GM21529 (cell line): ENCODE data around the gene MTR.
A peak's percentile ranks its signal among the peaks of the same experiment; 100 is the strongest.

Source experiments
- ATAC-seq: cut with Tn5 transposase; IDR thresholded peaks from one replicate; pipeline ENCODE4 v1.9.1; 2021; ENCODE audit not compliant: unreplicated experiment

MTR gene

DNA sequence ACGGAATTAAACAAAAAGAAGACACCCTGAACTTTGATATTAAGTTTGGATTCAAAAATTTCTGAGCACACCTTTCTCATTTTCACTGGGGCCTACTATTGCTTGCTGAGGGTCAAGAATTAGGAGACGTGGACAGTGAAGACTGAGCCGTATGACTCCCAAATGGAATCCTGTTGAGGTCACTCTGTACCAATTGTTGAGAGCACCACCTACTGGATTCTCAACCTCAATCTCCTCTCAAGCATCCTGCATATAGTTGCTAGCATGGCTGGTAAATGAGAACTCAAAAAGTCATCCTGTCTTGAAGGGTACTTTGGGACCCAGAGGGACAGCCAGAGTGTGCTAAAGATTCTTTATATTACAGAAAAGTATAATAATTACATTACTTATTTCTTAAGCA lies 20.2 kb upstream of the MTR start:
- ATAC-seq = no peak

DNA sequence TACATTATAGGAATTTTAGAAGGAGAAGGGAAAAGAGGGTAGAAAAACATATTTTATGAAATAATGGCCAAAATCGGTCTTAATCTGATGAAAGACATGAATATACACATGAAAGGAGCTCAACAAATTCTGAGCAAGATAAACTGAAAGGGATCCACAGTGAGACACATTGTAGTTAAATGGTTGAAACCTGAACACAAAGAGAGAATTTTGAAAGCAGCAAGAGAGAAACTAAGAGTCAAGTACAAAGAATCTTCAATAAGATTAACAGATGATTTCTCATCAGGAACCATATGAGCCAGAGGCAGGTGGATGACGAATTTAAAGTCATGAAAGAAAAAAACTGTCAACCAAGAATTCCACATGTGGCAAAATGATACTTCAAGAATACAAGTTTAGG lies 15.8 kb upstream of the MTR start:
- no peak for ATAC-seq

DNA sequence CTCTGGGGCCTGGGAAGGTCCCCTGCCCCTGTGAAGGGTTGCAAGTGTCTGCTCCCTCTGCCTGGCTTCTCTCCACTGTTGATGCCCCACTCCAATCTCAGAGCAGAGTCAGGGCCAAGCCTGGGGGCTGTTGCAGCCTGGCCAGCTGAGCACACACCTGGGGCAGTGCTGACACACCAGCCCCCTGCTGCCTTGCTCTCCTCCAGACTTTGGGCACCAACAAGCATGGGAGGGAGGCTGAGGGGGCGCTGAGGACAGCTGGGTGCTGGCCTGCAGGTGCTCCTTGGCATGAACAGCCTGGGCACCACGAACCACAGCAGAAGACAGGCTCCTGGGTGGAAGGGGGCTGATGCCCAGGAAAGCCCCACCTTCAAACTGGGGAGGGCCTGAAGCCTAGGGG lies 9.6 kb upstream of the MTR start:
- no peak for ATAC-seq

DNA sequence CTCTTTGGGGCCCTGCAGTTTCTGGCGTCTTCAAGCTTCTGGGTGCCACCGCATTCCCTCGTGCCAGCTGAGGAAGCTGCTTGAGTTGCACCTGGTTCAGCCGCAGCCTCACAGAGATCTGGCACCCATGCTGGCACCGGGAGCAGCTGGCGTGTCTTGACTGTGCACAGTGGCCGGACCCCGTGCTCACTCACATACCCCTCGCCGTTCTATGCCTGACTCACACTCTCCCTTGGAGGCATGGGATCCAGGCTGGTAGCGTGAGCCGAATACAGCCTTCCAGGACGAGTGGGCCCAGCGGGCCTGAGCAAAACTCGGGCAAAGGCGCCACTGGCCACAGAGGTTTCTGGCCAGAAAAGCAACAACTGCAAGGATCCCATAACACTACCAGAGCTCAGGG lies 8.6 kb upstream of the MTR start:
- no peak for ATAC-seq

DNA sequence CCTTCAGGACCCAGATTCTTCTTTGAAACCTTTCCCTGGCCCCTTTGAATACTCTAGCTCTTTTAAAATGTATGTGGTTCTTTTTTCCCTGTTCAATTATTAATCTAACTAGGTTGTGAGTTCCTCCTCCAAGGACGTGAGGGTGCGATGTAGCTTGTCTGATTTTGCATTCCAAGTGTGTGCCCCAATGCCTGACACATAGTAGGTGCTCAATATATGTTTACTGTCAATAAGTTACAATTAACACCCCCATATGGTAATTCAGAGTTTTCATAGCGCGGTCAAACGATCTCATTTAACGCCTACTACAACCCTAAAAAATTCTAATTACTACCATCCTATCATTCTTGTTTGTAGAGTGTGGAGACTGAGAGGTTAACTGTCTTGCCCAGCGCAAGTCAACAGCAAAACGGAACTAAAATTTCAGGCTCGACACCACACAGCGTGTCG lies 482 bp upstream of the MTR start:
- ATAC-seq = no peak

DNA sequence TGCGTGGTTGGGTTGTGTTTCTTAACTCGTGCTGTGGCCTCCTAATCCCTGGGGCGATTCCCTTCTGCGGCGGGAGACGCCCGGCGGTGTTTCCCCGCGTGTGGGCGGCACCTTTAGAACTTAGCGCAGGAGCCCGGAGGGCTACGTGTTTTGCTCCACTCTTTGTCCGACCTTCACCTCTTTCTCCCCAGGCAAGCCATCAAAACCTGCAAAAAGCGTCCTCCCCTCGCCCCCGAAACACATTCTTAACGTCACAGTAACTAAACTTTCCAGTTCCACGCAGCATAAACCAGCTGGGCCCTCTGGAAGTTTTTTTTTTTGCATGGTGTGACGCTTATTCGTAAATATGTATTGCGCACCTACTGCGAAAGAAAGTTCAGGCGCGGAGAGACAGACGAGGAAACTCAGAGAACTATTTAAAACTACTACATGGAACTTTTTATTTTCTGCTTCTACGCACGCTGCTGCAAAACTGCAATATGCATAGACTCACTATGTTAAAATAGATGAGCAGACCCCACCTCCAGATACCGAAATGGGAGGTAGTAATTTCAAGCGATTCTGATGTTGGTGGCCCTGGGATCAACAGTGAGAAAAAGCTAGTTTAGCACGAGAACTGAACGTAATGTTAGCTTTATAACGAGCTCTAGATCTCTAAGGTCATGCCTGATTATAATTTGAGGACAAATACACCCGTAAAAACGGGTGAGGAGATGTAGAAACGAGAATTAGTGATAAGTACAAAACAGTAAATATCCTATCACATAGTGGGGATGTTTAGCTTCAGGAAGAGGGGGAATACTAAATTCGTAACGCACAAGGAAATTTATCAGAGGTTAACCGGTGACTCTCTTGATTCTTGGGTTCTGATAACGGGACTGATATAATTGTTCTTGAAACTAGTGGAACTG lies 920 bp downstream of the MTR start:
- ATAC-seq = peak; percentile 37

DNA sequence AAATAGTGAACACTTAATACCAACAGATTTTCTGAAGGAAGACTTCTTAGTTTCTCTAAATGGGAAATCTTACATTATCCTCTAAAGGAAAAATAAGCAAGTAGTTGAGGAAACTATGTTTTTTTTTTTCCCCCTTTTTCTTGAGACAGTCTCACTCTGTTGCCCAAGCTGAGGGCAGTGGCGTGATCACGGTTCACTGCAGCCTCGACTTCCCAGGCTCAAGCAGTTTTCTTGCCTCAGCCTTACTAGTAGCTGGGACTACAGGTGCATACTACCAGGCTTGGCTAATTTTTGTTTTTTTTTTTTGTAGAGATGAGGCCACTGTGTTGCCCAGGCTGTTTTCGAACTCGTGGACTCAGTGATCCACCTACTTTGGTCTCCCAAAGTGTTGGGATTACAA lies 3.9 kb downstream of the MTR start:
- no peak for ATAC-seq

DNA sequence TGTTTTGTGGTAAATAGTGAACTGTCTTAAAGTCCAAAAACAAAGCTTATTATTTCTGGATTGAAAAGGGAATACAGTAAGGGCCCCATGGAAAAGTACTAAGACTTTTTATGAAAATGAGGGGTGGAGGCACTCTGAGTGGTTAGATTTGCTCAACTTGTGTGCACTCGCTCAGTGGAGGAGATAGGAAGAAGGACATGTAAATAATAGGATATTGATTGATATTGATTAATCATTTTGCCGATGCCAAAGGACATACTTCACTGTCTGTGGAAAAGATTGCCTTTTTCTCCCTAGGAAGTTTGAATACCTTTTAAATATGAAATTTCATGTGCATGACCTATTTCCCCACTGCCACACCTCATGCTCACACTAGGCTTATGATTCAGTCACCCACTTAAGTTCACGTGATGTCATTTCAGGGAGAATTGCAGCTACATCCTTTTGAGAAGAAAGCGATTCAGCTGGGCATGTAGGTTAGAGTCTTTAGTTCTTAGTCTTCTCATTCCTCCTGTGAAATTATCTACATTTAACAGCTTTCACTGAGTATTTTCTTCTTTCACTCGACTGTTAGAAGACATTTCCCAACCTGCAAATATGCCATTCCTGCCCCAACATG lies 5.0 kb downstream of the MTR start:
- no peak for ATAC-seq

DNA sequence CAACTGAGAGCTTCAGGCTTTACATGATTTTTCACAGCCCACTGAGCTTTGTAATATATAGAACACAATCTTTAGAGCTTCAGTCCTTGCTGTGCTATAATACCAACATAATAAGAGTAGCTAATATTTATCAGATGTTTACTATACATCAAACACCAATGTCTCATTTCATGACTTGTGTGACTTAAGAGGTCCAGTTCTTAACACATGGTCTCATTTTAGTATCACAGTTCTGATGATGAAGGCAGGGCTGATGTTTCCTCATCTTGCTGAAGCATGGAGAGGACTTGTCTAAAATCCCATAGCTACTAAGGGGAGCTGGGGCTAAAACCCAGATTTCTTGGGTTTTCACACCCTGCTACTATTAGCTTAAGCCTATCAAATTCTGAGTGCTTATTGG lies 5.5 kb downstream of the MTR start:
- ATAC-seq = no peak

DNA sequence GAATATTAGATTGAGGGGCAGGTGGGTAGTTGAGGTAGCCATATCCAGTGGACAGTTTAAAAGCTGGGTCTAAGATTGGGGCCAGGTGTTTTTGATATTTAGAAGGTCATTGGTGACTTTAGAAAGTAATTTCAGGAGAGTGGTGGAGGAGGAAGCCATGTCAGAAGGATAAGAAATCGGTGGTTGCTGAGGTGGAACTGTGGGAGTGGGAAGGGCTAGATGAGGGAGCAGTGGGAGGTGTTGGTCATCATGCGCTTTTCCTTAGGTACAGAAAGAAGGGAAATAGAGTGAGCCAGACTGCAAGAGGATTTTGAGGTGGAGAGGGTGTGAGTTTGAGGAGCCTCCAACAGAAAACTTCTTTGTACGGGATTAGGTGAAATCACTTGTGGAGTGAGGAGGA lies 7.2 kb downstream of the MTR start:
- ATAC-seq = no peak

DNA sequence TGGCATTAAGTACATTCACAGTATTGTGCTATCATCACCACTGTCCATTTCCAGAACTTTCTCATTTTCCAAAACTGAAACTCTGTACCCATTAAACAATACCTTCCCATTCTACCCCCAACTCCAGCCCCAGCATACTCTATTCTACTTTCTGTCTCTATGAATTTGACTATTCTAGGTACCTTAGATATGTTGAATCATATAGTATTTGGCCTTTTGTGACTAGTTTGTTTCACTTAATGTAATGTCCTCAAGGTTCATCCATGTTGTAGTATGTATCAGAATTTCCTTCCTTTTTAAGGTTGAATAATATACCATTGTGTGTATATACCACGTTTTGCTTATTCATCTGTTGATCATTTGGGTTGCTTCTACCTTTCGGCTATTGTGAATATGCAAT lies 11.5 kb downstream of the MTR start:
- ATAC-seq = no peak

DNA sequence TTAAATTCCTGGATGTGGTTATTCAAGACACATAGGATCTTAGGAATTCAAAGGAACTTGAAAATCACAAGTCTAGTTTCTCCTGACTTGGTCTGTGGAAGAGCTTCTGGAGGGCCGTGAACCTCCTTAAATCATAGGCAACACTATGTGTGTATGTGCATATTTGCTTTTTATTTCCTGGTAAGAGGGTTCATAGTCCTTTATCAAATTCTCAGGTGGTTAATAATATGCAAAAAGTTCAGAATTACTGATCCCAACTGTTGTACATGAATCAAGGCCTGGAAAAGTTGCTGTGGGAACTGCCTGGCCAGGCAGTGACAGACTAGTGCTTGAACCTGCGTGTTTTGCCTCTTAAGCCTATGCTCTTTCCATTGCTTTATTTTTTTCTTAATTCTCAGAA lies 12.9 kb downstream of the MTR start:
- ATAC-seq = no peak

DNA sequence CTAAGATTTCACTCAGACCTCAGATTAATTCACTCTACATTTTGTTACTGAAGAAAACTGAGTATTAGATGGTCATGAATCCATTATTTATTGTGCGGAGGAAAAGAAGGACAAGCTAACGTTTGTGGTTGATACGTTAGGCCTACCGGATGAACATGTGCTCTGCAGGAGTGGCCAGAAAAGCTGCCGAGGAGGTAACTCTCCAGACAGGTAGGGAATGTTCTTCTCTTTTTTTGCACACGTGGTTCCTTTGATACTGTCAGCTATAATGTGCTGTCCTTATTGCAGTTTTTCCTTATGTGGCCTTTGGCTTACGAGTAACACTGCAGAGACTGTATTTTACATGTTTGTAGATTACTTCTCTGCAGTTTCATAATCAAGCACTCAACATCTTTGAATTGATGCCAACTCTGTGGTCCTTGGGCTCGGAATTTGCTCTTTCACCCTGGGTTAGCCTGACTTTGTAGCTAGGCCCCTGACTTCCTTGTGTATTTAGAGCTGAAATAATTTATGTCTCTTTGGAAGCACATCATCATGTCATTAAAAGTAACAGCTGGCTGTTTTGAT lies 13.6 kb downstream of the MTR start:
- no peak for ATAC-seq

DNA sequence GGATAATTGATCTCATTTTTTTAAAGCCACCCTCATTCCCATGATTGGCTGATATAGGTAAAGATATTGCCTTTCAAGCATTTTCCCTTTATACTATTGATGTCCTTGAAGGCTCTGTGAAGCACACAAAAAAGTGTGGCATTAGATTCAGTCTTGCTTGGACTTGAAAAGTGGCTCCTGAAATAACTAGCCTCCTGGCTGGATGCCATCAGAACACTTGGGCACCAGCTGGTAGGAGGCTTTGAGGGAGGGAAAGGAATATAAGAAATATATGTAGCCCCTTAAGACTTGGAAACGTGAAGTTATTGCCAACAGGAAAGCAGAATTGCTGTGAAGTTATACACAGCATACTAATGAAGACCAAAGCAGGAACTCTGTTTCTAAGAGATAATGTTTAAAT lies 14.1 kb downstream of the MTR start:
- ATAC-seq = no peak

DNA sequence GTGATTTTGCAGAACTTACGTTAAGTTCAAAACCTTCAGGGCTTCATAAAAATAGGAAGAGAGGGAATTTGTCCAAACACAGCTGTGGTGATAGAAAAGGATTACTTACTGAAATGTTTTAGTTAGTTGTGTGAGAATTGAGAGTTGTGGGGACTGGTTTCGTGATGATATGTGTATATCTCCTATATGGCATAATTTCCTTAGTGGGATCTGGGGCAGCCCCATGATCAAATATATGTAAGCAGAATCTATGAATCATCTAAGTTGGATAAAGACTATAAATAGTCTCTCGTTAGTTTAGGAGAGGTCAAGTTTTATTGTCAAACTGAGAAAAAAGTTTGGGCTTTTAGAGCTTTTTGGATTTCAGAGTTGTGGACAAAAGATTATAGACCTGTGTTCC lies 14.9 kb downstream of the MTR start:
- no peak for ATAC-seq

DNA sequence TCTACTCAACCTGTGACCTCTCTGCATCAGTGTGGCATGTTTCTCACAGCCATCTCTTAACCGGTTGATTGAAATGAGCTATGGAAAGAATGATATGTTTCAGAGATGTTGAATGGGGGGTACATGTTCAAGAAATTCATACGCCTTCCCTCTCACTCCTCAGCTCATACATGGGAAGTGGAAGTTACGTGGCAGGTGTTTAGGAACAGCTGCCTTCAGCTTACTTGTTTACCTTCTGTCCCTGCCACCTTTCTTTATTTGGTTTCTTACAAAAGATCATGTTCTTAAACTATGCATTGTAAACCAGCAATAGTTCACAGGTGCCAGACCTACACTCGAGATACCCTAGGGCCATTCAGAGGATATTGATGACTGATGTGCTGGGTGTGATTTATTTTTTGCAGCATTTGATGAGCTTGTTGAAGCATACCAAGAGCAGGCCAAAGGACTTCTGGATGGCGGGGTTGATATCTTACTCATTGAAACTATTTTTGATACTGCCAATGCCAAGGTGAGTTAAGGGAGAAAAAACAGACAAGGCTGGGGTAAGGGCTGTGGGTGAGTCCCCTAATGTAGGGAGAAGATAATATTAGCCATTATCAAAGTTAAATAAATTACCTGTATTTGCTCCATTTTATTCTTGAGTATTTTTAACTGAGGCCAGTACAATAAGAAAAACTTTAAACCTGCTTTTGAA lies 17.4 kb downstream of the MTR start:
- ATAC-seq = no peak

DNA sequence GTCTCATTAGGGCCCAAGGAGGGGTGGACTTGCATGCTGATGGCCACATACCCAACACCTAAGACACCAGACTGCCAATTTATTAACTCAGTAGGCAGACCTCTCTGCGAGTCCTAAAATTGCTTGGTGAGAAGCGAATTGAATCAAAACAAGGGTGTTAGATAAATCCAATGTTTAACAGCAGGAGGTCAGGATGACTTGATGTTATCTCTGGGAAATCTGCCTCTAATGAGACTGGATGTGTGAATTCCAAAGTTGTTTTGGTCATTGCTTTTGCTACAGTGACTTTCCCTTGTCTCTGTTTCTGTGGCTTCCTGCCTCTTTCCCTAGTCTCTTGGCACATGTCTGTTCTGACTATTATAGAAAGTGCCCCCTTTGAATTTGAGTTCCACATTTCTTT lies 20.8 kb downstream of the MTR start:
- no peak for ATAC-seq

DNA sequence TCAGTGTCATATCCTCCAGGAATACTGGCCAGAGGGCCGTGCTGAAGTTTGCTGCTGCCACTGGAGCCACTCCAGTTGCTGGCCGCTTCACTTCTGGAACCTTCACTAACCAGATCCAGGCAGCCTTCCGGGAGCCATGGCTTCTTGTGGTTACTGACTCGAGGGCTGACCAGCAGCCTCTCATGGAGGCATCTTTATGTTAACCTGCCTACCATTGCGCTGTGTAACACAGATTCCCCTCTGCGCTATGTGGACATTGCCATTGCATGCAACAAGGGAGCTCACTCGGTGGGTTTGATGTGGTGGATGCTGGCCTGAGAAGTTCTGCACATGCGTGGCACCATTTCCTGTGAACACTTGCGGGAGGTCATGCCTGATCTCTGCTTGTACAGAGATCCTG lies 24.8 kb downstream of the MTR start:
- ATAC-seq = no peak

DNA sequence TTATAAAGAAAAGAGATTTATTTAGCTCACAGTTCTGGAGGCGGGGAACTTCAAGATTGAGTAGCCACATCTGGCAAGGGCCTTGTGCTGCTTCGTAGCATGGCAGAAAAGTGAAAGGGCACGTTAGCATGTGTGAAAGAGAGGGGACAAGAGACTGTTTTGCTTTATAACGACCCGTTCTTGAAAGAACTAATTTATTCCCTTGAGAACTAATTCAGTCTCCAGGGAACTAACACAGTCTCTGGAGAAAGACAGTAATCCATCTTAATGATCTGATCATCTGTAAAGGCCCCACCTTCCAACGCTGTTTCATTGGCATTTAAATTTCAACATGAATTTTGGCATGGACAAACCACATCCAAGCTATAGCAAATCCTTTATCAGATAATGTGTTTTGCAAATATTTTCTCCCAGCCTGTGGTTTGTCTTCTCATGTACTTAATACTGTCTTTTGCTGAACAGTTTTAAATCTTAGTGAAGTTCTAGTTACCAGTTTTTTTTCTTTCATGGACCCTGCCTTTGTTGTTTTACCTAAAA lies 26.1 kb downstream of the MTR start:
- no peak for ATAC-seq

DNA sequence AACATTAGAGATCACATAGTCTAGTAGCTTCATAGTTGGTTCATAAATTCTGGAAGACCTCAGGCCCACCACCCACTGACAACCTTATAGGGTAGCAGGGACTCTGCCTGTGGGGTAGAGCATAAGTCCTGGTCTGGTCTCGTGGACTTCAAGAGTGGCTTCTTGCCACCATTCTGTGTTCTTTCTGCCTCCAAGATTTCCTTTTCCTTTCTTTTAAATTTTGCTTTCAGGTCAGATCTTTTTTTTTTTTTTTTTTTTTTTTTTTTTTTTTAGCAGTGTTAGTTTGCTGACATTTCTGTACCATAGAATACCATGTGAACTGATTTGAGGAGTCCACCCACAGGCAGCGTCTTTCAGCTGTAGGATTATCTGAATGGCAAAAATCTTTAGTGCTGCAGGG lies 28.5 kb downstream of the MTR start:
- no peak for ATAC-seq

DNA sequence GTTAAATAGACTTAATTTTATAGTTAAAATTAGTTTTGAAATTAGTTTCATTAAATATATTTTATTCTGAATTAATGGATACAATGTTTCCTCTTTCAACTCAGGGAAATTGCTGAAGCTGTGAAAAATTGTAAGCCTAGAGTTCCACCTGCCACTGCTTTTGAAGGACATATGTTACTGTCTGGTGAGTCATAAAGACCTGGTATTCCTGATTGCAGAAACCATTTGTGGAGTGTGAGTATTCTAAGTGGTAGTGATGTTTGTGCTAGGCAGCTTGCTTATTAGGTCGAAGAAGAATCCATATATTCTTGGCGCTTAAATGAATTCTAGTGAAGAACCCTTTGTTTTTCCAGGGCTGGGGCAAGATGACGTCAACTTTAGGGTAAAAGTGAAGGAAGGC lies 34.0 kb downstream of the MTR start:
- no peak for ATAC-seq
